Measurements from ENCODE around the gene SYNPO.

The SYNPO gene

GRCh38 chr5:150619359-150620230 lies 20.9 kb upstream of the SYNPO start:
- TF ChIP-seq CTCF (IDR thresholded peaks at IDR 0.05; ENCODE audit: insufficient read depth, missing control alignments), result no peak
- DNase-seq (ENCODE audit: insufficient read length, low spot score), result no peak

DNA sequence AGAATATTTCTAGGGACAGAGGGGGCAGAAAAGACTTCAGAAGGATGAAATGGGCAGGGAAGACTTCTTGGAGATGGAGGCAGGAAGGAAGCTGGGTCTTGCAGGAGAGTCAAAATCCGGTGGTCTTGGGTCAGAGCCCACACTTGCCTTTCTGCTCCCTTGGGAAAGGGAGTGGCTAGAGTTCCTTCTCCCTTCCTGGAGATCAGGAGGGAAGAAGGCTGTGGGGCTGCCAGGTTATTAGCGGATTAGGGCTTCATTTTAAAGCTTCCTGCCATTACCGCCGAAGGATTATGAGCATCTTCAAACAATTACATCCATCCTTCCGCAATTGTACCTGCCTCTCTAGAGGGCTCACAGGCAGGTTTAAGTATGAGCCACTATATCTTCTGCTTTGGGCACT lies 19.2 kb upstream of the SYNPO start:
- DNase-seq (ENCODE audit: insufficient read length, low spot score) (peak; percentile 80), FAIRE-seq (peak; percentile 58)
- TF ChIP-seq CTCF (IDR thresholded peaks at IDR 0.05; ENCODE audit: insufficient read depth, missing control alignments), result no peak

More at GRCh38 chr5:150619359-150620230, 20.9 kb upstream of the SYNPO start:
- FAIRE-seq, result no peak

GRCh38 chr5:150622157-150622556 lies 18.3 kb upstream of the SYNPO start:
- no peak for DNase-seq (ENCODE audit: insufficient read length, low spot score)
- TF ChIP-seq CTCF (IDR thresholded peaks at IDR 0.05; ENCODE audit: insufficient read depth, missing control alignments), result no peak

DNA sequence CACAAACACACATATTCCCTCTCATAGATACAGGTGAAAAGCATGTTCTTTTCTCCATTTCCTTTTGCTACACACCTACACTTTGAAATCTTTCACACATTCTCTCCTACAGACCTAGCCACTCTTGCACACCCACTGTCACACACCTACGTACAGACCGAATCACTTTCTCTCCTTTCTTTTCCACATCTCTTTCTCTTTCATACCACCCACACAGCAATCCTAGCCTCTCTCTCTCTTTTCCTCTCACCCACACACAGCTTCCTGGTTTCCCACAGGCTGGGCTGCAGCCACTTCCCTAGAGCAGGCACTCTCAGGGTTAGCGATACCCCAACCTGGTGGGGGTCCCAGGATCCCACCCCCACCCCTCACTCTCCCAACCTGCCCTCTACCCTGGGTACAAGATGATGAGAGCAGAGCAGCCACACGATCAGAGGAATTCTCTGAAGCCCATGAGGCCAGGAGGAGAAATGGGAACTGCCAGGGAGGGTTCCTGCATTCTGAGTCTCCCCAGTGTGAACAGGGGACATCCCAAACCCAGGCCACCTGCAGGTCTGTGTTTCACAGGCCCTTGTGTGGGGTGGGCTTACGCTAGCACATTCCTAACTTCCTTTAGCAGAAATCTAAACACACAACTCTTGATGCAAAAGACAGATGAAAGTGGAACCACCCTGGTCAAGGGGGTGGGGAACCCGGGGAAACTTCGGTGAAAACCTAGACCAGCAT lies 17.1 kb upstream of the SYNPO start:
- DNase-seq (ENCODE audit: insufficient read length, low spot score) (no peak), FAIRE-seq (no peak)
- no peak for TF ChIP-seq CTCF (IDR thresholded peaks at IDR 0.05; ENCODE audit: insufficient read depth, missing control alignments)

More at GRCh38 chr5:150622157-150622556, 18.3 kb upstream of the SYNPO start:
- no peak for FAIRE-seq

DNA sequence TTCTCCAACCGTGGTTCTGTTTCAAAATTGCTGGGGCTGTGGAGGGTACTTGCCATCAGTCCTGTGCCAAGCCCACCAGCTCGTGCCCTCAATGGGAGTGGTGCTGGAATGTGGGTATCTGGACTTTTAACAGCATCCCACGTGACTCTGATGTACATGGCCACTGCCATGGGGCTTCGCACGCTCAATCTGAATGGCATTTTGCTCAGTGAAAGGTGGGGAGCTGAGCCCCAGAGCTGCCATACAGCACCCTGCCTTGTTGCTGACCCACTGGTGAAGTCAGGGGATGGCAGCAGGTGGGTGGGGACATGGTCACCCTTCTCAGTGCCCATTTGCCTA lies 16.6 kb upstream of the SYNPO start:
- TF ChIP-seq CTCF (IDR thresholded peaks at IDR 0.05; ENCODE audit: insufficient read depth, missing control alignments), result no peak
- no peak for DNase-seq (ENCODE audit: insufficient read length, low spot score)
- no peak for FAIRE-seq

DNA sequence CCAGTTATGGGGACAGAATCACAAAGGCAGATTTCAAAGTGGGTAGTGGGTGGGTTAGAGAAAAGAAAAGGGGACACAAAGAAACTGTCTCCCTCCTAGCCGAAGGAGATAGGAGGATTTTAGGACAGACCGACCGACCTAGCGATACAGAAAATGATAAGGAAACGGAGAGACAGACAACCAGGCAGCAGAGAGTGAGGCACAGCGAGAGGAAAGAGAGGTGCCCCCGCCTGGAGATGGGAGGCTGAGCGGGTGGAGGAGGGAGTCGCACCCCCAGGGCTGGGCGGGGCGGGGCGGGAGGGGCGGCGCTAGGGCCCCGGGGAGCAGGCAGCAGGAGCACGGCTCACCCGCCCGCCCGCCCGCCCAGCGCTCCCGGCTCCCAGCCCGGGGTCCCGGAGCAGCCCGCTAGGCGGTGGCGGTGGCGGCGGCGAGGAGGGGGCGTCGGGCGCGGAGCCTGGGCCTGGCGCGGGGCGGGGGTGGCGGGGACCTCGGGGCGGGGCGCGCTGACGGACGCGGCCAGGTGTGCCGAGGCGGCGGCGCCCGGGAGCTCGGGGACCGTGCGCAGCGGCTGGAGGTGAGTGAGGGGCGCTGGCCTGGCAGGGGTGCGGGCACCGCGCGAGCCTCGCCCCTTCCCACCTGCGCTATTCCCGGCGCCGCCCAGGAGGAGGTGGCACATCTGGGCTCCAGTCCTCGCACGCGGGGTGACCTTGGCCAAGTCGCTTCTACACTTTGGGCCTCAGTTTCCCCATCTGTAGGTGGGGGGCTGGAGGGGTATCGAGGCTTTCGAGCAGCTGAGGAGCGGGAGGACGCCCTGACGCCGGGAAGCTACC lies 15.9 kb upstream of the SYNPO start:
- DNase-seq (ENCODE audit: insufficient read length, low spot score) (peak; percentile 72), FAIRE-seq (no peak)
- no peak for TF ChIP-seq CTCF (IDR thresholded peaks at IDR 0.05; ENCODE audit: insufficient read depth, missing control alignments)

Measured in D721Med (cell line).